HCT116 (cell line): ENCODE data around the gene RASGRF1. TPM values are rescaled to one million over a fixed set of nuclear protein-coding genes. Genes with fewer than 3 reads are reported as not detected.

Source experiments
- ATAC-seq: fragments of 200-7000 bp; cut with Tn5 transposase; 2 replicates; pipeline ENCODE4 v1.9.1; 2020; ENCODE audit warnings: mild to moderate bottlenecking, moderate library complexity
- BruUV-seq: library from RNA; stranded (reverse); fragments of 400-500 nt; replicated peaks from 2 replicates; lab custom pipeline; 2021; lab: Mats Ljungman, UMichigan
- CTCF ChIA-PET: fragments of 300-600 bp; sonication (Branson Sonifier 250); formaldehyde crosslinking; loops from one replicate; lab custom pipeline; 2021; ENCODE audit warnings: antibody characterized with exemption; lab: Charles Lee
- POLR2A ChIA-PET: fragments of 300-600, 350-600 bp; sonication (Branson Sonifier 250); formaldehyde crosslinking; loops from one replicate; lab custom pipeline; 2021; ENCODE audit warnings: antibody characterized with exemption; lab: Charles Lee
- RAD21 ChIA-PET, 2 experiments: fragments of 300-600 bp; sonication (Branson Sonifier 250); formaldehyde crosslinking; loops; one replicate each; lab custom pipeline; 2023; ENCODE audit warnings: low total read pairs in 2 of 2; ENCODE audit not compliant: uncharacterized antibody in 2 of 2, unreplicated experiment in 2 of 2, low non-redundant PET in 1 of 2; lab: Charles Lee
- DNase-seq: peaks from one replicate; pipeline ENCODE4 v3.0.0-alpha.2; 2010; ENCODE audit warnings: low read depth, low spot score
- H2AFZ ChIP-seq: fragments of 200-600 bp; shearing (Covaris generic), sonication (generic); 2 replicates; pipeline ENCODE4 v1.6.1; 2017; ENCODE audit warnings: low read depth, mixed run types, mixed read lengths, antibody characterized with exemption, low read length; ENCODE audit not compliant: poor library complexity, severe bottlenecking
- H3K27ac ChIP-seq: 2 replicates; pipeline ENCODE4 v1.5.1; 2012; ENCODE audit warnings: low read depth, low read length
- H3K27me3 ChIP-seq: fragments of 200-600 bp; sonication (generic); 2 replicates; pipeline ENCODE4 v1.6.1; 2016; ENCODE audit warnings: mixed run types, low read length, mixed read lengths; ENCODE audit not compliant: insufficient read depth
- H3K36me3 ChIP-seq, 2 experiments: fragments of 200-500 bp in 1 of 2; fragments of 200-600 bp in 1 of 2; sonication (Bioruptor generic) in 1 of 2; sonication (generic) in 1 of 2; 2 replicates each; pipeline versions ENCODE4 v1.5.1 to v1.6.1; 2014 to 2016; ENCODE audit warnings: low read length in 2 of 2, inconsistent platforms in 1 of 2, mixed read lengths in 1 of 2, mixed run types in 1 of 2; ENCODE audit not compliant: insufficient read depth in 2 of 2, control insufficient read depth in 1 of 2
- H3K4me1 ChIP-seq, 2 experiments: fragments of 200-600 bp in 1 of 2; sonication (generic) in 1 of 2; 2 replicates each; pipeline versions ENCODE4 v1.5.1 to v1.6.1; 2012 to 2017; ENCODE audit warnings: low read length in 2 of 2, inconsistent platforms in 1 of 2, mild to moderate bottlenecking in 1 of 2, mixed read lengths in 1 of 2, mixed run types in 1 of 2, moderate library complexity in 1 of 2; ENCODE audit not compliant: insufficient read depth in 2 of 2, control insufficient read depth in 1 of 2
- H3K4me2 ChIP-seq: fragments of 200-600 bp; sonication (generic); 2 replicates; pipeline ENCODE4 v1.6.1; 2017; ENCODE audit warnings: mixed run types, low read length, mixed read lengths
- H3K4me3 ChIP-seq, 2 experiments: fragments of 200-600 bp in 1 of 2; sonication (generic) in 1 of 2; replicated peaks in 1 of 2; 2 replicates each; pipeline ENCODE4 v1.5.1; 2011 to 2016; ENCODE audit warnings: low read length in 2 of 2, control low read depth in 1 of 2, low read depth in 1 of 2, mild to moderate bottlenecking in 1 of 2, mixed read lengths in 1 of 2, mixed run types in 1 of 2
- H3K79me2 ChIP-seq: fragments of 200-600 bp; sonication (generic); 2 replicates; pipeline ENCODE4 v1.6.1; 2017; ENCODE audit warnings: mild to moderate bottlenecking, mixed run types, low read length, moderate library complexity, mixed read lengths; ENCODE audit not compliant: insufficient read depth
- H3K9ac ChIP-seq: fragments of 200-600 bp; sonication (generic); 2 replicates; pipeline ENCODE4 v1.6.1; 2016; ENCODE audit warnings: low read length, mixed read lengths
- H3K9me2 ChIP-seq: fragments of 200-600 bp; sonication (generic), shearing (Covaris generic); 2 replicates; pipeline ENCODE4 v1.6.1; 2017; ENCODE audit warnings: mixed run types, mild to moderate bottlenecking, moderate library complexity; ENCODE audit not compliant: insufficient read depth
- H3K9me3 ChIP-seq, 2 experiments: fragments of 200-500 bp in 1 of 2; fragments of 200-600 bp in 1 of 2; sonication (Bioruptor generic) in 1 of 2; sonication (generic) in 1 of 2; 2 replicates each; pipeline ENCODE4 v1.6.1; 2014 to 2017; ENCODE audit warnings: low read length in 2 of 2, mixed read lengths in 2 of 2, inconsistent platforms in 1 of 2, low read depth in 1 of 2, mild to moderate bottlenecking in 1 of 2, mixed run types in 1 of 2, moderate library complexity in 1 of 2; ENCODE audit not compliant: control insufficient read depth in 1 of 2, insufficient read depth in 1 of 2
- H4K20me1 ChIP-seq: fragments of 200-600 bp; sonication (generic), shearing (Covaris generic); 2 replicates; pipeline ENCODE4 v1.6.1; 2017; ENCODE audit warnings: mixed run types, mild to moderate bottlenecking, moderate library complexity; ENCODE audit not compliant: insufficient read depth
- CBX3 ChIP-seq: IDR thresholded peaks from 2 replicates; pipeline ENCODE4 v1.6.1; 2012; ENCODE audit warnings: low read depth
- EZH2 ChIP-seq: fragments of 200-600 bp; sonication (generic); IDR thresholded peaks from 2 replicates; pipeline ENCODE4 v1.6.1; 2017; ENCODE audit warnings: antibody characterized with exemption, mixed run types
- FOSL1 ChIP-seq: IDR thresholded peaks from 2 replicates; pipeline ENCODE4 v1.6.1; 2012; ENCODE audit warnings: low read depth
- POLR2AphosphoS5 ChIP-seq: IDR thresholded peaks from 2 replicates; pipeline ENCODE4 v1.6.1; 2011; ENCODE audit warnings: mild to moderate bottlenecking, low read depth, low read length, moderate library complexity
- RAD21 ChIP-seq: IDR thresholded peaks from 2 replicates; pipeline ENCODE4 v1.6.1; 2012; ENCODE audit warnings: low read depth, mild to moderate bottlenecking
- REST ChIP-seq: IDR thresholded peaks from 2 replicates; pipeline ENCODE4 v1.6.1; 2012; ENCODE audit warnings: low read depth
- SIN3A ChIP-seq: IDR thresholded peaks from 2 replicates; pipeline ENCODE4 v1.6.1; 2012; ENCODE audit warnings: low read depth
- TCF7L2 ChIP-seq: IDR thresholded peaks from 2 replicates; pipeline ENCODE4 v1.7.0; 2011; ENCODE audit warnings: borderline replicate concordance, inconsistent platforms; ENCODE audit not compliant: insufficient read depth, insufficient read length; ENCODE audit errors: extremely low read depth
- ZNF274 ChIP-seq: fragments of 200-500 bp; sonication (Bioruptor generic); IDR thresholded peaks from 2 replicates; pipeline ENCODE4 v1.6.1; 2014; ENCODE audit warnings: mild to moderate bottlenecking, low read depth, low read length, inconsistent platforms
- intact Hi-C: fragments of 100-400 bp; cut with micrococcal nuclease; formaldehyde crosslinking; loops from 2 replicates; pipeline ENCODE4 v1.10.0; 2022
- total RNA-seq: library from RNA; stranded (reverse); gene quantifications from one replicate; pipeline ENCODE4 v1.2.1, GENCODE V29; 2021; ENCODE audit not compliant: unreplicated experiment

RASGRF1 gene
- total RNA-seq, 1 experiment from 2014 or later = 2.4 TPM

GRCh38 chr15:79054350-79054749 is 36.2 kb downstream of the RASGRF1 start:
- no peaks in the 10 kb centered on the region for H3K36me3 ChIP-seq
- RAD21 ChIA-PET = no interaction called here
- CTCF ChIA-PET = no interaction called here
- H3K79me2 ChIP-seq = no peaks in the 10 kb centered on the region
- H2AFZ ChIP-seq = no peak overlapping the region
- no peaks in the 10 kb centered on the region for H3K4me1 ChIP-seq
- POLR2A ChIA-PET = no interaction called here
- H3K27me3 ChIP-seq = peaks cover 18% of the 10 kb centered on the region; the same call in 1 of the 2 replicates
- H4K20me1 ChIP-seq = no peaks in the 10 kb centered on the region
- H3K27ac ChIP-seq = no peak overlapping the region
- intact Hi-C loops = no loop called here
- no peak overlapping the region for H3K4me3 ChIP-seq
- BruUV-seq = no TSS peak
- DNase-seq = no peak
- H3K9me2 ChIP-seq = no peaks in the 10 kb centered on the region
- no peak for TF ChIP-seq CBX3
- no peak for TF ChIP-seq FOSL1
- no peak for TF ChIP-seq ZNF274
- no peak for TF ChIP-seq EZH2
- no peak for TF ChIP-seq SIN3A
- TF ChIP-seq POLR2AphosphoS5 = no peak
- no peak for TF ChIP-seq RAD21
- no peak for TF ChIP-seq REST
- TF ChIP-seq TCF7L2 = no peak
- H3K9me3 ChIP-seq = no peaks in the 10 kb centered on the region
- no peak overlapping the region for H3K4me2 ChIP-seq
- no peak for ATAC-seq
- no peak overlapping the region for H3K9ac ChIP-seq
